Measurements from ENCODE around the gene MAP3K1. TPM values are rescaled to one million over a fixed set of nuclear protein-coding genes. Genes with fewer than 3 reads are reported as not detected.

The MAP3K1 gene
- total RNA-seq, 1 experiment from 2014 or later, result 8.5 TPM

- no peaks in the 10 kb centered on the region for H4K20me1 ChIP-seq (ENCODE audit: insufficient read depth)
- no TSS peak for BruUV-seq (replicated peaks)
- ChIA-PET CTCF (no interaction called here), POLR2A (no interaction called here), RAD21 (ENCODE audit: low non-redundant PET in 1 of 2, low total read pairs in 2 of 2, uncharacterized antibody in 2 of 2, unreplicated experiment in 2 of 2) (no interaction called here)
- no peak overlapping the region for H3K4me2 ChIP-seq (ENCODE audit: low read length)
- H3K79me2 ChIP-seq (ENCODE audit: insufficient read depth, low read length), result 0 out of 2 replicates have a peak, but pooled peaks cover 3% of the 10 kb centered on the region
- TF ChIP-seq TCF7L2 (IDR thresholded peaks at IDR 0.05; ENCODE audit: borderline replicate concordance, extremely low read depth, insufficient read depth, insufficient read length), result no peak
- TF ChIP-seq ATF3 (IDR thresholded peaks at IDR 0.05), result no peak
- TF ChIP-seq POLR2AphosphoS5 (IDR thresholded peaks at IDR 0.05; ENCODE audit: low read depth, low read length), result no peak
- no peak for TF ChIP-seq POLR2A (IDR thresholded peaks at IDR 0.05; ENCODE audit: borderline replicate concordance, extremely low read depth, insufficient read depth, insufficient read length)
- TF ChIP-seq SIN3A (IDR thresholded peaks at IDR 0.05; ENCODE audit: low read depth), result no peak
- TF ChIP-seq, protein P1, sequence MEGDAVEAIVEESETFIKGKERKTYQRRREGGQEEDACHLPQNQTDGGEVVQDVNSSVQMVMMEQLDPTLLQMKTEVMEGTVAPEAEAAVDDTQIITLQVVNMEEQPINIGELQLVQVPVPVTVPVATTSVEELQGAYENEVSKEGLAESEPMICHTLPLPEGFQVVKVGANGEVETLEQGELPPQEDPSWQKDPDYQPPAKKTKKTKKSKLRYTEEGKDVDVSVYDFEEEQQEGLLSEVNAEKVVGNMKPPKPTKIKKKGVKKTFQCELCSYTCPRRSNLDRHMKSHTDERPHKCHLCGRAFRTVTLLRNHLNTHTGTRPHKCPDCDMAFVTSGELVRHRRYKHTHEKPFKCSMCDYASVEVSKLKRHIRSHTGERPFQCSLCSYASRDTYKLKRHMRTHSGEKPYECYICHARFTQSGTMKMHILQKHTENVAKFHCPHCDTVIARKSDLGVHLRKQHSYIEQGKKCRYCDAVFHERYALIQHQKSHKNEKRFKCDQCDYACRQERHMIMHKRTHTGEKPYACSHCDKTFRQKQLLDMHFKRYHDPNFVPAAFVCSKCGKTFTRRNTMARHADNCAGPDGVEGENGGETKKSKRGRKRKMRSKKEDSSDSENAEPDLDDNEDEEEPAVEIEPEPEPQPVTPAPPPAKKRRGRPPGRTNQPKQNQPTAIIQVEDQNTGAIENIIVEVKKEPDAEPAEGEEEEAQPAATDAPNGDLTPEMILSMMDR (IDR thresholded peaks at IDR 0.05 in 2 of 3, conservative IDR thresholded peaks at IDR 0.05 in 1 of 3; ENCODE audit: borderline replicate concordance in 1 of 3, insufficient read depth in 1 of 3, low read depth in 2 of 3, low read length in 2 of 3), result no peak
- TF ChIP-seq, protein P2, sequence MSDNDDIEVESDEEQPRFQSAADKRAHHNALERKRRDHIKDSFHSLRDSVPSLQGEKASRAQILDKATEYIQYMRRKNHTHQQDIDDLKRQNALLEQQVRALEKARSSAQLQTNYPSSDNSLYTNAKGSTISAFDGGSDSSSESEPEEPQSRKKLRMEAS (IDR thresholded peaks at IDR 0.05), result no peak
- no peak for TF ChIP-seq CEBPB (IDR thresholded peaks at IDR 0.05; ENCODE audit: low read depth)
- TF ChIP-seq FOSL1 (IDR thresholded peaks at IDR 0.05; ENCODE audit: low read depth), result no peak
- no peak for TF ChIP-seq RAD21 (IDR thresholded peaks at IDR 0.05; ENCODE audit: low read depth)
- no peak for TF ChIP-seq ZFX (IDR thresholded peaks at IDR 0.05)
- no peak for TF ChIP-seq SRF (IDR thresholded peaks at IDR 0.05; ENCODE audit: low read depth)
- no peak for DNase-seq (ENCODE audit: low read depth, low spot score)
- H3K9me2 ChIP-seq (ENCODE audit: insufficient read depth), result no peaks in the 10 kb centered on the region
- H3K9me3 ChIP-seq (ENCODE audit: control insufficient read depth in 1 of 2, insufficient read depth in 1 of 2, low read depth in 1 of 2, low read length in 2 of 2), result no peaks in the 10 kb centered on the region
- no peaks in the 10 kb centered on the region for H3K27me3 ChIP-seq (ENCODE audit: insufficient read depth, low read length)
- H3K27ac ChIP-seq (ENCODE audit: low read depth, low read length), result no peak overlapping the region
- H3K9ac ChIP-seq (ENCODE audit: low read length), result no peak overlapping the region
- no peak for ATAC-seq
- intact Hi-C loops (cut with micrococcal nuclease), result no loop called here
- H3K4me3 ChIP-seq (replicated peaks in 1 of 2; ENCODE audit: low read depth in 1 of 2, low read length in 2 of 2), result no peak overlapping the region
- H2AFZ ChIP-seq (ENCODE audit: low read depth, low read length, poor library complexity, severe bottlenecking), result no peak overlapping the region
- H3K4me1 ChIP-seq (ENCODE audit: control insufficient read depth in 1 of 2, insufficient read depth in 2 of 2, low read length in 2 of 2), result no peaks in the 10 kb centered on the region
- peaks cover 52 to 67% of the 10 kb centered on the region in 2 experiments for H3K36me3 ChIP-seq (ENCODE audit: control insufficient read depth in 1 of 2, insufficient read depth in 2 of 2, low read length in 2 of 2)
Measured at GRCh38 chr5:56934325-56934724, 119.0 kb downstream of the MAP3K1 start.
